HepG2 (cell line): ENCODE measurements around the gene STK40. TPM values are rescaled to one million over a fixed set of nuclear protein-coding genes. Genes with fewer than 3 reads are reported as not detected.

Source experiments
- HNRNPLL ChIP-seq: fragments of 200-400 bp; formaldehyde crosslinking; IDR thresholded peaks from 2 replicates; pipeline ENCODE4 v1.6.1; 2017; ENCODE audit warnings: mild to moderate bottlenecking, low read depth, low read length; ENCODE audit not compliant: poor library complexity, severe bottlenecking
- MAFK ChIP-seq, 2 experiments: IDR thresholded peaks in 1 of 2; conservative IDR thresholded peaks in 1 of 2; 2 replicates each; pipeline ENCODE4 v1.6.1; 2011; ENCODE audit warnings: improper control_type of control experiment in 2 of 2, low read length in 2 of 2
- NCOA2 ChIP-seq: sonication (generic); formaldehyde crosslinking; IDR thresholded peaks from 2 replicates; pipeline ENCODE4 v1.8.0; 2022; ENCODE audit warnings: inconsistent platforms
- NFE2L1 ChIP-seq: sonication (generic); formaldehyde crosslinking; IDR thresholded peaks from 2 replicates; pipeline ENCODE4 v1.4.0; 2020; ENCODE audit warnings: missing genetic modification reagents, mild to moderate bottlenecking, borderline replicate concordance
- NFYB ChIP-seq: sonication (generic); formaldehyde crosslinking; IDR thresholded peaks from 2 replicates; pipeline ENCODE4 v1.4.0; 2020; ENCODE audit warnings: missing genetic modification reagents
- PRDM4 ChIP-seq: sonication (generic); formaldehyde crosslinking; IDR thresholded peaks from 2 replicates; pipeline ENCODE4 v1.9.0; 2021; ENCODE audit warnings: missing genetic modification reagents, borderline replicate concordance
- RXRB ChIP-seq: IDR thresholded peaks from 2 replicates; pipeline ENCODE4 v1.6.1; 2016; ENCODE audit warnings: borderline replicate concordance, missing genetic modification reagents, missing compliant biosample characterization
- SETDB1 ChIP-seq: sonication (generic); formaldehyde crosslinking; IDR thresholded peaks from 2 replicates; pipeline ENCODE4 v1.5.1; 2020; ENCODE audit warnings: missing genetic modification reagents, mild to moderate bottlenecking, borderline replicate concordance
- SIN3A ChIP-seq: IDR thresholded peaks from 2 replicates; pipeline ENCODE4 v1.6.1; 2011; ENCODE audit warnings: low read depth, mild to moderate bottlenecking, control low read depth, low read length, borderline replicate concordance
- SRY ChIP-seq: sonication (generic); formaldehyde crosslinking; IDR thresholded peaks from 2 replicates; pipeline ENCODE4 v1.8.0; 2022; ENCODE audit warnings: mild to moderate bottlenecking, missing genetic modification reagents
- USF2 ChIP-seq, 2 experiments: sonication (generic) in 1 of 2; formaldehyde crosslinking in 1 of 2; IDR thresholded peaks; 2 replicates each; pipeline versions ENCODE4 v1.5.1 to v1.6.1; 2011 to 2020; ENCODE audit warnings: borderline replicate concordance in 1 of 2, low read depth in 1 of 2, low read length in 1 of 2, mild to moderate bottlenecking in 1 of 2, missing genetic modification reagents in 1 of 2, moderate library complexity in 1 of 2
- ZFP91 ChIP-seq: sonication (generic); formaldehyde crosslinking; IDR thresholded peaks from 2 replicates; pipeline ENCODE4 v1.9.0; 2022; ENCODE audit warnings: missing genetic modification reagents, mild to moderate bottlenecking, borderline replicate concordance
- ZNF570 ChIP-seq: sonication (generic); formaldehyde crosslinking; IDR thresholded peaks from 2 replicates; pipeline ENCODE4 v1.4.0; 2020; ENCODE audit warnings: mild to moderate bottlenecking, missing genetic modification reagents, borderline replicate concordance
- ZNF83 ChIP-seq: sonication (generic); formaldehyde crosslinking; IDR thresholded peaks from 2 replicates; pipeline ENCODE4 v1.4.0; 2020; ENCODE audit warnings: missing genetic modification reagents, mild to moderate bottlenecking, borderline replicate concordance
- polyA plus RNA-seq, 8 experiments: library from polyadenylated mRNA; depleted of rRNA in 3 of 8; stranded (reverse) in 7 of 8; unstranded in 1 of 8; fragments of >200 nt; fragmentation: Illumina TruSeq in 4 of 8; extraction: Trizol in 4 of 8; gene quantifications; 2 replicates each; pipeline versions ENCODE4 v1.2.1 to v1.2.3, GENCODE V29; 2011 to 2016; ENCODE audit warnings: low read depth in 4 of 8, missing spikeins in 1 of 8, mixed read lengths in 1 of 8; ENCODE audit not compliant: insufficient read depth in 1 of 8
- total RNA-seq, 5 experiments: library from RNA; depleted of rRNA; stranded (reverse); fragments of >200 nt; fragmentation: Illumina TruSeq; extraction: Trizol; gene quantifications; 2 replicates each; pipeline ENCODE4 v1.2.3, GENCODE V29; 2016; ENCODE audit warnings: low read depth in 1 of 5
- TF ChIP-seq, protein P1 (sequence below): sonication (generic); formaldehyde crosslinking; IDR thresholded peaks from 2 replicates; pipeline ENCODE4 v1.4.0; 2020; ENCODE audit warnings: missing genetic modification reagents; ENCODE audit errors: not compliant biosample characterization
- TF ChIP-seq, protein P2 (sequence below): sonication (generic); formaldehyde crosslinking; IDR thresholded peaks from 2 replicates; pipeline ENCODE4 v1.4.0; 2020; ENCODE audit warnings: missing genetic modification reagents
- TF ChIP-seq, protein P3 (sequence below): sonication (generic); formaldehyde crosslinking; IDR thresholded peaks from 2 replicates; pipeline ENCODE4 v1.5.1; 2020; ENCODE audit warnings: missing genetic modification reagents, mild to moderate bottlenecking, borderline replicate concordance

STK40 gene
- total and polyA plus RNA-seq, 2 of the 13 experiments (the other 11 are each of a cell fraction or from before 2014, with no cell fraction given): 33.8 to 35.1 TPM

GRCh38 chr1:36397378-36398230 lies 11.9 kb upstream of the STK40 start, which contains the start of gene LSM10 (continued):
- TF ChIP-seq PRDM4 (CRISPR knock-in tag): no peak
- TF ChIP-seq NFYB (CRISPR knock-in tag): peak; percentile 82
- TF ChIP-seq, protein P1, sequence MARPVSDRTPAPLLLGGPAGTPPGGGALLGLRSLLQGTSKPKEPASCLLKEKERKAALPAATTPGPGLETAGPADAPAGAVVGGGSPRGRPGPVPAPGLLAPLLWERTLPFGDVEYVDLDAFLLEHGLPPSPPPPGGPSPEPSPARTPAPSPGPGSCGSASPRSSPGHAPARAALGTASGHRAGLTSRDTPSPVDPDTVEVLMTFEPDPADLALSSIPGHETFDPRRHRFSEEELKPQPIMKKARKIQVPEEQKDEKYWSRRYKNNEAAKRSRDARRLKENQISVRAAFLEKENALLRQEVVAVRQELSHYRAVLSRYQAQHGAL (CRISPR knock-in tag): peak; percentile 70
- no peak for TF ChIP-seq ZNF570 (CRISPR knock-in tag)
- TF ChIP-seq SIN3A: peak; percentile 89
- TF ChIP-seq USF2 (IDR thresholded peaks at IDR 0.05; ENCODE audit: low read depth, low read length): no peak
- peak; percentile 60; the same call in 1 of the 2 replicates for TF ChIP-seq USF2 (CRISPR knock-in tag; IDR thresholded peaks at IDR 0.05; ENCODE audit: borderline replicate concordance)
- TF ChIP-seq HNRNPLL: peak; percentile 93
- TF ChIP-seq, protein P2, sequence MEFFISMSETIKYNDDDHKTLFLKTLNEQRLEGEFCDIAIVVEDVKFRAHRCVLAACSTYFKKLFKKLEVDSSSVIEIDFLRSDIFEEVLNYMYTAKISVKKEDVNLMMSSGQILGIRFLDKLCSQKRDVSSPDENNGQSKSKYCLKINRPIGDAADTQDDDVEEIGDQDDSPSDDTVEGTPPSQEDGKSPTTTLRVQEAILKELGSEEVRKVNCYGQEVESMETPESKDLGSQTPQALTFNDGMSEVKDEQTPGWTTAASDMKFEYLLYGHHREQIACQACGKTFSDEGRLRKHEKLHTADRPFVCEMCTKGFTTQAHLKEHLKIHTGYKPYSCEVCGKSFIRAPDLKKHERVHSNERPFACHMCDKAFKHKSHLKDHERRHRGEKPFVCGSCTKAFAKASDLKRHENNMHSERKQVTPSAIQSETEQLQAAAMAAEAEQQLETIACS (CRISPR knock-in tag): 0 out of 2 replicates have a peak, but pooled peaks have one; percentile 30
- TF ChIP-seq RXRB: no peak; the same call in 1 of the 2 replicates
- TF ChIP-seq ZNF83: no peak
- TF ChIP-seq NFE2L1 (CRISPR knock-in tag): no peak; the same call in 1 of the 2 replicates
- TF ChIP-seq SRY: peak; percentile 66; the same call in 1 of the 2 replicates
- peak; percentile 90; the same call in 1 of the 2 replicates for TF ChIP-seq ZFP91 (CRISPR knock-in tag)
- TF ChIP-seq, protein P3, sequence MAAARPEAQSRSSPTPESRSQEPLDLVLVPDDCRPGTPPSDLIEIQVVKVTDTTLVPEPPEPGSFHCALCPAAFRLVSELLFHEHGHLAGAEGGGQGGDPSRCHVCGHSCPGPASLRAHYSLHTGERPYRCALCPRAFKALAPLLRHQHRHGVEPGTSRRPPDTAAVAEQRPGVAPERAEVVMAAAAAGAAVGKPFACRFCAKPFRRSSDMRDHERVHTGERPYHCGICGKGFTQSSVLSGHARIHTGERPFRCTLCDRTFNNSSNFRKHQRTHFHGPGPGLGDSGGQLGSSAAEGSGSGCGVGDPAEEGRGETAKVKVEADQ (CRISPR knock-in tag): no peak
- TF ChIP-seq MAFK (conservative IDR thresholded peaks at IDR 0.05 in 1 of 2, IDR thresholded peaks at IDR 0.05 in 1 of 2; ENCODE audit: low read length in 2 of 2): no peak
- TF ChIP-seq NCOA2 (CRISPR knock-in tag): peak; percentile 50
- no peak for TF ChIP-seq SETDB1 (CRISPR knock-in tag)
